HepG2 (cell line): Measurements from ENCODE around the gene SNX7. TPM values are rescaled to one million over a fixed set of nuclear protein-coding genes. Genes with fewer than 3 reads are reported as not detected.

Experiments used
- ATAC-seq: fragments of 200-7000 bp; cut with Tn5 transposase; 3 replicates; pipeline ENCODE4 v1.9.1; 2020; ENCODE audit warnings: mild to moderate bottlenecking, moderate library complexity
- BruUV-seq: library from RNA; stranded (reverse); fragments of 400-500 nt; replicated peaks from 2 replicates; lab custom pipeline; 2021; lab: Mats Ljungman, UMichigan
- CTCF ChIA-PET: fragments of 300-600 bp; formaldehyde crosslinking; extraction: SDS; loops from one replicate; lab custom pipeline; 2021; ENCODE audit warnings: low total read pairs, inconsistent platforms, low intra/inter-chr PET ratio; lab: Yijun Ruan, JAX
- POLR2A ChIA-PET: fragments of 350-600 bp; sonication (Branson Sonifier 250); formaldehyde crosslinking; loops from one replicate; lab custom pipeline; 2020; ENCODE audit warnings: antibody characterized with exemption, inconsistent platforms; lab: Yijun Ruan, JAX
- DNase-seq: peaks from one replicate; pipeline ENCODE4 v3.0.0-alpha.2; 2015; ENCODE audit warnings: low spot score
- FAIRE-seq: peaks from 3 replicates; lab custom pipeline; 2011; peaks lifted over from hg19 to GRCh38; lab: Jason Lieb, UNC
- H2AFZ ChIP-seq: one replicate; pipeline ENCODE4 v1.6.1; 2011; ENCODE audit warnings: low read length, inconsistent platforms
- H3K27ac ChIP-seq: fragments of 300-600 bp; 3 replicates; pipeline ENCODE4 v1.8.0; 2011; ENCODE audit warnings: mixed run types, mild to moderate bottlenecking, mixed read lengths, low read length, inconsistent platforms; ENCODE audit not compliant: insufficient read depth; ENCODE audit errors: extremely low read length
- H3K27me3 ChIP-seq, 2 experiments: fragments of 200-600 bp in 1 of 2; 2 replicates in 1 of 2; 3 replicates in 1 of 2; pipeline versions ENCODE4 v1.6.0 to v1.8.0; 2011; ENCODE audit warnings: low read length in 2 of 2, mild to moderate bottlenecking in 2 of 2, moderate library complexity in 2 of 2, inconsistent platforms in 1 of 2; ENCODE audit not compliant: insufficient read depth in 2 of 2, control insufficient read depth in 1 of 2
- H3K36me3 ChIP-seq, 2 experiments: fragments of 200-600 bp in 1 of 2; replicated peaks in 1 of 2; 2 replicates in 1 of 2; 3 replicates in 1 of 2; pipeline versions ENCODE4 v1.5.1 to v1.8.0; 2011; ENCODE audit warnings: low read length in 2 of 2, inconsistent platforms in 1 of 2; ENCODE audit not compliant: insufficient read depth in 2 of 2, control insufficient read depth in 1 of 2
- H3K4me1 ChIP-seq: 2 replicates; pipeline ENCODE4 v1.5.1; 2012; ENCODE audit warnings: low read length, inconsistent platforms; ENCODE audit not compliant: insufficient read depth
- H3K4me2 ChIP-seq: 2 replicates; pipeline ENCODE4 v1.6.0; 2011; ENCODE audit warnings: low read depth, low read length, inconsistent platforms
- H3K4me3 ChIP-seq, 3 experiments: fragments of 200-600 bp in 1 of 3; sonication (generic), shearing (Covaris generic) in 1 of 3; replicated peaks in 1 of 3; 2 replicates each; pipeline ENCODE4 v1.5.1; 2011 to 2016; ENCODE audit warnings: low read length in 3 of 3, inconsistent platforms in 2 of 3, low read depth in 2 of 3, mild to moderate bottlenecking in 2 of 3, control low read depth in 1 of 3, mixed read lengths in 1 of 3; ENCODE audit not compliant: insufficient read depth in 1 of 3
- H3K79me2 ChIP-seq: one replicate; pipeline ENCODE4 v1.6.1; 2011; ENCODE audit warnings: low read length, inconsistent platforms; ENCODE audit not compliant: insufficient read depth
- H3K9ac ChIP-seq: 2 replicates; pipeline ENCODE4 v1.6.0; 2011; ENCODE audit warnings: mild to moderate bottlenecking, low read depth, low read length, inconsistent platforms; ENCODE audit not compliant: insufficient read depth
- H3K9me3 ChIP-seq: 2 replicates; pipeline ENCODE4 v1.5.1; 2012; ENCODE audit warnings: mild to moderate bottlenecking, low read length
- H4K20me1 ChIP-seq: 2 replicates; pipeline ENCODE4 v1.6.0; 2011; ENCODE audit warnings: inconsistent platforms, mild to moderate bottlenecking, low read length, moderate library complexity; ENCODE audit not compliant: insufficient read depth
- ATAD3A ChIP-seq: sonication (generic); formaldehyde crosslinking; IDR thresholded peaks from 2 replicates; pipeline ENCODE4 v1.4.0; 2020; ENCODE audit warnings: missing genetic modification reagents
- CHD4 ChIP-seq: fragments of 200-600 bp; sonication (generic); IDR thresholded peaks from 2 replicates; pipeline ENCODE4 v1.7.0; 2017; ENCODE audit warnings: mild to moderate bottlenecking, low read length, borderline replicate concordance
- ELF3 ChIP-seq: IDR thresholded peaks from 2 replicates; pipeline ENCODE4 v1.6.1; 2016; ENCODE audit warnings: missing genetic modification reagents, missing compliant biosample characterization
- RARA ChIP-seq: IDR thresholded peaks from 2 replicates; pipeline ENCODE4 v1.6.1; 2016; ENCODE audit warnings: missing genetic modification reagents, missing compliant biosample characterization
- SATB2 ChIP-seq: sonication (generic); formaldehyde crosslinking; IDR thresholded peaks from 2 replicates; pipeline ENCODE4 v1.5.0; 2020; ENCODE audit warnings: missing genetic modification reagents
- TEF ChIP-seq: sonication (generic); formaldehyde crosslinking; IDR thresholded peaks from 2 replicates; pipeline ENCODE4 v1.5.0; 2020; ENCODE audit warnings: missing genetic modification reagents
- ZNF616 ChIP-seq: sonication (generic); formaldehyde crosslinking; IDR thresholded peaks from 2 replicates; pipeline ENCODE4 v1.5.0; 2020; ENCODE audit warnings: low read depth, mild to moderate bottlenecking, missing genetic modification reagents
- ZNF761 ChIP-seq: sonication (generic); formaldehyde crosslinking; conservative IDR thresholded peaks from 2 replicates; pipeline ENCODE4 v1.4.0; 2020; ENCODE audit warnings: mild to moderate bottlenecking, missing genetic modification reagents
- WGBS: methylation state at CpG from one replicate; pipeline ENCODE4 v1.1.6; 2017; ENCODE audit warnings: low lambda C conversion rate; 5-methylcytosine and 5-hydroxymethylcytosine counted together
- in situ Hi-C: cut with HindIII; loops from 2 replicates; pipeline ENCODE4 v1.10.0; 2017; ENCODE audit warnings: low pct_unique_long_range_greater_than_20kb; ENCODE audit not compliant: extremely low pct_ligation_motif_present
- intact Hi-C: fragments of 100-400 bp; cut with micrococcal nuclease; formaldehyde crosslinking; loops from one replicate; pipeline ENCODE4 v1.10.0; 2022; ENCODE audit not compliant: unreplicated experiment
- polyA plus RNA-seq, 8 experiments: library from polyadenylated mRNA; depleted of rRNA in 3 of 8; stranded (reverse) in 7 of 8; unstranded in 1 of 8; fragments of >200 nt; fragmentation: Illumina TruSeq in 4 of 8; extraction: Trizol in 4 of 8; gene quantifications; 2 replicates each; pipeline versions ENCODE4 v1.2.1 to v1.2.3, GENCODE V29; 2011 to 2016; ENCODE audit warnings: low read depth in 4 of 8, missing spikeins in 1 of 8, mixed read lengths in 1 of 8; ENCODE audit not compliant: insufficient read depth in 1 of 8
- total RNA-seq, 5 experiments: library from RNA; depleted of rRNA; stranded (reverse); fragments of >200 nt; fragmentation: Illumina TruSeq; extraction: Trizol; gene quantifications; 2 replicates each; pipeline ENCODE4 v1.2.3, GENCODE V29; 2016; ENCODE audit warnings: low read depth in 1 of 5
- TF ChIP-seq, protein P1 (sequence below): sonication (generic); formaldehyde crosslinking; IDR thresholded peaks from 2 replicates; pipeline ENCODE4 v1.5.0; 2020; ENCODE audit warnings: mild to moderate bottlenecking, missing genetic modification reagents, borderline replicate concordance

SNX7 gene
- total and polyA plus RNA-seq, 2 of the 13 experiments (the other 11 are each of a cell fraction or from before 2014, with no cell fraction given) = 14.3 to 33.5 TPM

DNA sequence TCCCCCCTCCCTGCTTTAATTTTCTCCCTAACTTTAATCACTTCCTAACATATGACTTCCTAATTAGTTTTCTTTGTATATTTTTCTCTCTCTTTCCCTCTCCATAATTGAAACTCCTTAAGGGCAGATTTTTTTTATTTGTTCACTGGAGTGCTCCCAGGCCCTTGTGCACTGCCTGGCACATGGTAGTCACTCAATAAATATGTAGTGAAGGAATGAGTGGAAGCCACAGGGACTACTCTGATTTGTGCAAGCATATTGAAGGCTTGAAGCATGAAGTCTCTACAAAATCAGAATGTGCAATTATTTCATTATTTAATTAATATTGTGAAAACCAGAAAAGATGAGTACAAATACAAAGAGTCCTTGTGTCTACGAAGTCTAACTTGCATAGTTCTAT, 41.5 kb downstream of the SNX7 start (continued):
- no peak for TF ChIP-seq ELF3 (CRISPR knock-in tag)

DNA sequence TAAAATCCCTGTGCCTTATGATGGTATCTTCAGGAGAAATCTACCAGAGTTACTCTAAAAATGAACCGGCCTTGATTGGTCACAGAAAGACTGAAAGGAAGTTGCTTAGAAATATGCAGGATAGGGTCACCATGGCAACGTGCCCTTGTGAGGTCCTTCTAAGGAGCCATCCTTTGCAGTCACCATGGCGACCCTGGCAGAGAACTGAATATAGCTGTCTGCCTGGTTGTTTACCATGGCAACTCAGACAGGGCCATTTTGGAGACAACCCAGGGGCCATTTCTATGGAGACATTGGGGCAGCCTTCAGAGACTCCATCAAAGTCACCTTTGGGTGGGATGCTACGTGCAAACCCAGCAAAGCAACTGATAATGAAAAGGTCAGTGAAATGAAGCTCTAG, 43.0 kb downstream of the SNX7 start:
- Histone ChIP-seq H3K79me2 (no peaks in the 10 kb centered on the region), H3K4me2 (no peak overlapping the region), H2AFZ (no peak overlapping the region), H4K20me1 (no peaks in the 10 kb centered on the region), H3K27me3 (no peaks in the 10 kb centered on the region), H3K27ac (no peak overlapping the region), H3K9ac (no peak overlapping the region), H3K36me3 (peaks cover 2 to 4% of the 10 kb centered on the region in 2 experiments; a peak in 2 of 5 replicates), H3K9me3 (no peaks in the 10 kb centered on the region), H3K4me1 (no peaks in the 10 kb centered on the region), H3K4me3 (no peak overlapping the region)
- FAIRE-seq (no peak), DNase-seq (no peak), ATAC-seq (no peak)
- intact Hi-C loops = no loop called here
- WGBS = 92% methylated on average over 4 of the region's 4 CpGs
- ChIA-PET CTCF (no interaction called here), POLR2A (no interaction called here)
- no peak for TF ChIP-seq TEF (CRISPR knock-in tag)
- no peak for TF ChIP-seq RARA (CRISPR knock-in tag)
- TF ChIP-seq CHD4 = no peak
- in situ Hi-C loops = no loop called here
- BruUV-seq = no TSS peak

GRCh38 chr1:98704971-98705370, 43.5 kb downstream of the SNX7 start:
- FAIRE-seq = no peak
- H3K4me3 ChIP-seq = no peak overlapping the region
- H3K79me2 ChIP-seq = no peaks in the 10 kb centered on the region
- no peaks in the 10 kb centered on the region for H3K27me3 ChIP-seq
- H3K9ac ChIP-seq = no peak overlapping the region
- WGBS = 95% methylated on average over 1 of the region's 1 CpG
- no peak for DNase-seq
- intact Hi-C loops (no loop called here), in situ Hi-C loops (no loop called here)
- H4K20me1 ChIP-seq = no peaks in the 10 kb centered on the region
- no peak overlapping the region for H3K4me2 ChIP-seq
- no peaks in the 10 kb centered on the region for H3K4me1 ChIP-seq
- ATAC-seq = no peak
- H3K9me3 ChIP-seq = no peaks in the 10 kb centered on the region
- H3K27ac ChIP-seq = no peak overlapping the region
- no TSS peak for BruUV-seq
- ChIA-PET CTCF (no interaction called here), POLR2A (no interaction called here)
- H2AFZ ChIP-seq = no peak overlapping the region
- H3K36me3 ChIP-seq = peaks cover 2 to 4% of the 10 kb centered on the region in 2 experiments; a peak in 1 of 5 replicates
- no peak for TF ChIP-seq SATB2
- no peak for TF ChIP-seq ZNF616
- TF ChIP-seq ZNF761 (CRISPR knock-in tag) = no peak
- TF ChIP-seq, protein P1, sequence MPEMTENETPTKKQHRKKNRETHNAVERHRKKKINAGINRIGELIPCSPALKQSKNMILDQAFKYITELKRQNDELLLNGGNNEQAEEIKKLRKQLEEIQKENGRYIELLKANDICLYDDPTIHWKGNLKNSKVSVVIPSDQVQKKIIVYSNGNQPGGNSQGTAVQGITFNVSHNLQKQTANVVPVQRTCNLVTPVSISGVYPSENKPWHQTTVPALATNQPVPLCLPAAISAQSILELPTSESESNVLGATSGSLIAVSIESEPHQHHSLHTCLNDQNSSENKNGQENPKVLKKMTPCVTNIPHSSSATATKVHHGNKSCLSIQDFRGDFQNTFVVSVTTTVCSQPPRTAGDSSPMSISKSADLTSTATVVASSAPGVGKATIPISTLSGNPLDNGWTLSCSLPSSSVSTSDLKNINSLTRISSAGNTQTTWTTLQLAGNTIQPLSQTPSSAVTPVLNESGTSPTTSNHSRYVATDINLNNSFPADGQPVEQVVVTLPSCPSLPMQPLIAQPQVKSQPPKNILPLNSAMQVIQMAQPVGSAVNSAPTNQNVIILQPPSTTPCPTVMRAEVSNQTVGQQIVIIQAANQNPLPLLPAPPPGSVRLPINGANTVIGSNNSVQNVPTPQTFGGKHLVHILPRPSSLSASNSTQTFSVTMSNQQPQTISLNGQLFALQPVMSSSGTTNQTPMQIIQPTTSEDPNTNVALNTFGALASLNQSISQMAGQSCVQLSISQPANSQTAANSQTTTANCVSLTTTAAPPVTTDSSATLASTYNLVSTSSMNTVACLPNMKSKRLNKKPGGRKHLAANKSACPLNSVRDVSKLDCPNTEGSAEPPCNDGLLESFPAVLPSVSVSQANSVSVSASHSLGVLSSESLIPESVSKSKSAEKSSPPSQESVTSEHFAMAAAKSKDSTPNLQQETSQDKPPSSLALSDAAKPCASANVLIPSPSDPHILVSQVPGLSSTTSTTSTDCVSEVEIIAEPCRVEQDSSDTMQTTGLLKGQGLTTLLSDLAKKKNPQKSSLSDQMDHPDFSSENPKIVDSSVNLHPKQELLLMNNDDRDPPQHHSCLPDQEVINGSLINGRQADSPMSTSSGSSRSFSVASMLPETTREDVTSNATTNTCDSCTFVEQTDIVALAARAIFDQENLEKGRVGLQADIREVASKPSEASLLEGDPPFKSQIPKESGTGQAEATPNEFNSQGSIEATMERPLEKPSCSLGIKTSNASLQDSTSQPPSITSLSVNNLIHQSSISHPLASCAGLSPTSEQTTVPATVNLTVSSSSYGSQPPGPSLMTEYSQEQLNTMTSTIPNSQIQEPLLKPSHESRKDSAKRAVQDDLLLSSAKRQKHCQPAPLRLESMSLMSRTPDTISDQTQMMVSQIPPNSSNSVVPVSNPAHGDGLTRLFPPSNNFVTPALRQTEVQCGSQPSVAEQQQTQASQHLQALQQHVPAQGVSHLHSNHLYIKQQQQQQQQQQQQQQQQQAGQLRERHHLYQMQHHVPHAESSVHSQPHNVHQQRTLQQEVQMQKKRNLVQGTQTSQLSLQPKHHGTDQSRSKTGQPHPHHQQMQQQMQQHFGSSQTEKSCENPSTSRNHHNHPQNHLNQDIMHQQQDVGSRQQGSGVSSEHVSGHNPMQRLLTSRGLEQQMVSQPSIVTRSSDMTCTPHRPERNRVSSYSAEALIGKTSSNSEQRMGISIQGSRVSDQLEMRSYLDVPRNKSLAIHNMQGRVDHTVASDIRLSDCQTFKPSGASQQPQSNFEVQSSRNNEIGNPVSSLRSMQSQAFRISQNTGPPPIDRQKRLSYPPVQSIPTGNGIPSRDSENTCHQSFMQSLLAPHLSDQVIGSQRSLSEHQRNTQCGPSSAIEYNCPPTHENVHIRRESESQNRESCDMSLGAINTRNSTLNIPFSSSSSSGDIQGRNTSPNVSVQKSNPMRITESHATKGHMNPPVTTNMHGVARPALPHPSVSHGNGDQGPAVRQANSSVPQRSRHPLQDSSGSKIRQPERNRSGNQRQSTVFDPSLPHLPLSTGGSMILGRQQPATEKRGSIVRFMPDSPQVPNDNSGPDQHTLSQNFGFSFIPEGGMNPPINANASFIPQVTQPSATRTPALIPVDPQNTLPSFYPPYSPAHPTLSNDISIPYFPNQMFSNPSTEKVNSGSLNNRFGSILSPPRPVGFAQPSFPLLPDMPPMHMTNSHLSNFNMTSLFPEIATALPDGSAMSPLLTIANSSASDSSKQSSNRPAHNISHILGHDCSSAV (CRISPR knock-in tag) = no peak
- no peak for TF ChIP-seq ATAD3A (CRISPR knock-in tag)
